Anterior cingulate cortex (tissue), 58 donors: Measurements from ENCODE around the gene IGFL4.

Experiments used
- DNase-seq, 58 donors: peaks; one replicate each; lab custom pipeline; 2025; lab: John Stamatoyannopoulos, UW

The IGFL4 gene

DNA sequence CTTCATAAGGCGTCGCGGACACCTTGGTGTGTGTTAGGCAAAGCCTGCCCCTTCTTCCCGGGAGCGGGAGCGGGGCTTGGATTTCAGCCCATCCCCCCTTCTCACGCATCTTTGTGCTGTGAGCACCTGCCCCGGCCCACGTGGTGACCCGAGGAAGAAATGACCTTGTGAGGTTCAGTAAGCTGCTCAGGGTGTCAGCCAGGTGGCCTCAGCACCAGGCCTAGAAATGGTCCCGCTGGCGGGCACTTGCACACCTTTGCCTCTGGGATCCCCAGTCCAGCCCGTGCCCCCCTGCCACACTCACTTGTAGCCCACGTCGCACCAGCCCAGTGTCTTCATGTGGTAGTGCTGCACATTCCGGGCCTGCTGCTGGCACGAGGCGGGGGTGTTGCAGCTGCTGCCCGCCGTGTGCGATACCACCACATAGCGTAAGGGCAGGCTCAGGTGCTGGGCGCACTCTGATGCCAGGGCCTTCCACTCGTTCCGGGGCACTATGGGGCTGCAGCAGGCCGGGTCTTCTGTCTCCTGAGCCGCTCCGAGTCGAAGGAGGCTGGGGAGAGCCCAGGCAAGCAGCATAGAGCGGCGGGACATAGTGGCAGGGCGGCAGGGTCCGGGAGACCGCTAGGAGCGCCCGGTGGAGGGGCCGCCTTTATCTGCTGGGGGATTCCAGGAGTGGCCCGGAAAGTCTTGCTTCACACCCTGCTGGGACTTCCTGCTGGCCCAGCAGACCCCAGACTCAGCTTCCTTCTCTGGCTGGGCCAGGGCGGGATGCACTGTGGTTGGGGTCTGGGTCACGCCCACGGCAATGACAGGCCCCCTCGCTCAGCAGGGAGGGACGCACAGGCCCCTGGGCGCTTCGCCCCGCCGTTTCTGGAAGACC lies 18.1 kb downstream of the IGFL4 start, which contains the start of gene PGLYRP1:
PGLYRP1 (minus strand) TSS at position 623 of the 880 bp plus-strand sequence; CDS start at position 591, 32 bp downstream.
- DNase-seq: no peak

DNA sequence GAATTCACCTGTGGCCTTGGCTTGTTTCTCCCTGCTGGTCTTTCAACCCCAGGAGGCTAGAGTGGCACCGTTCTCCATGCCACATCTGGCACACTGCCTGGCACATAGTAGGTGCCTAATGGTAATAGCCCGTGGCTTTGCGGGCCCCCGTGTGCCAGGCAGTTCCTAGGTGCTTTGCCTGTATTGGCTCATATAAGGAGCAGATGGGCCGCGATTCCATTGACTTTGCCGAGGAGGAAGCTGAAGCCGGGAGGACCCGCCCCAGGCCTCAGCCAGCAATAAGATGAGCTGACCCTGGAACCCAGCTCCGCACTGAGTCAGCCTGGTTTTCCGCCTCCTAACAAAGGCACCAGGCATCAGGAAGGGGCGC lies 18.8 kb downstream of the IGFL4 start:
- no peak for DNase-seq

GRCh38 chr19:46021531-46022041 lies 19.2 kb downstream of the IGFL4 start:
- DNase-seq: peak in 2 of 58 donors; percentile 4 to 16

DNA sequence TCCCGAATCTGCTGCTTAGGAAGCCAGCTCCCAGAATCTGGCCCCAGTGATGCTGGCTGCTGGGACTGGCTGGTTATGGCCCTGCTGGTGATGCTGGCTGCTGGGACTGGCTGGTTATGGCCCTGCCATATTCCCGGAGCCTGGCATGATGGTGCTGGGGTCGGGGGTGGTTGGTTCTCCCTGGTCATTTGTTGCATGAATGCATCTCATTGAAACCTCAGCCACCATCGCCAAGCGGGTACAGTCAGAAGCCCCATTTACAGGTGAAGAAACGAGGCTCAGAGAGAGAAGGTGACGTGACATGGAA lies 20.0 kb downstream of the IGFL4 start:
- DNase-seq: peak in 2 of 58 donors; percentile 10 to 11

DNA sequence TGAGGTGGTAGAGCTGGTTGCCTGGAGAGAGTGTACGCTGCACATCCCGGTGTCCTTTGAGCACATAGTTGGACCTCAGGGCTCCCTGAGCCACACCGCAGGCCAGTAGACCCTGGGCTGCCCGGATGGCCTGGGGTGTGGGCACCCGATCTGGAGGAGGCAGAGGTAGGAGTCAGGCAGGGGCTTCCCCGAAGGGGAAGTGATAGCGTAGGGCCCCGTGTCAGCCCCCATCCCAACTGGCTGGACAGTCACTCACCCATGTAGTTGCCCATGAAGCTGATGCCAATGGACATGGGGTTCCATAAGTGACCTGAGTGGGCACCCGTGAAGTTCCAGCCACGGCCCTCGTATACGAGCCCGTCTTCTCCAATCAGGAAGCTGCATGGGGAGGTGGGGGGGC lies 21.5 kb downstream of the IGFL4 start:
- DNase-seq: no peak

DNA sequence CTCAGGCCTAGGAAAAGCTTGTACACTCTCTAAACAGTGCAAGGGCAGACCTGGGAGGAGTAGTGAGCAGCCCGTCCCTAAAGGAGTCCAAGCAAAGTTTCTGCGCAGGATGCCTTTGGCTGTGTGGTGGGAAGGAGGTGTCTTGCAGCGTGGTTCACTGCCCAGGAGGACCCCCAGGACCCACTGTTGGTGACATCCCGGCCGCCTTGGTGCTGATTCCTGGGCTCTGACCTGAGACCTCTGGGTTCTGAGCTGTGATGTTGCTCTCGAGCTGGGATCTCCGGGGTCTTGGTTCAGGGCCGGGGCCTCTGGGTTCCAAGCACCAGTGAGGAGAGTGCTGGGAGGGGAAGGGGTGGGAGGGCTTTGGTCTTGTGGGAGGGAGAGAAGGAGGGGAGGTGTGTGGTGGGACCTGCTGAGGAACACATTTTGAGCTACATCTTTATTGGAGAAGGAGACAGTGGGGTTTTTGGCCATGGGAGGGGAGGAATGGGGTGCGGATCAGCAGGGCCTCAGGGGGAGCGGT lies 22.0 kb downstream of the IGFL4 start:
- no peak for DNase-seq

GRCh38 chr19:46017874-46018675 lies 22.7 kb downstream of the IGFL4 start:
- DNase-seq: no peak

DNA sequence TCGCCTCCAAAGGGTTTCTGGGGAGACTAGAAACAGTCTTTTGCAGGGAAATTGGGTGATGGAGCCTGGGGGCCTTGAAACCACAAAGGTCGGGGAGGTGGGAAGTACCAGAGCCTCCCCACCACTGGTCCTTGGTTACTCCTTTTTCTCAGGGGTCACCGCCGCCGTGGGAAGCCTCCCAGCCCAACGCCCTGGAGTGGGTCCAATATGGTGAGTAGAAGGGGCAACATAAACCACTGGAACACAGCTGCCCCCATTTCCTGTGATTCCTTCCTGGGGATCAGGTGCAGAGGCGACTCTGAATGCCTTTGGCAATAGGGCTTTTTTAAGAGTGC lies 23.7 kb downstream of the IGFL4 start:
- no peak for DNase-seq

- DNase-seq: peak in 55 of 58 donors; percentile 14 to 82 (median 63)
Measured at GRCh38 chr19:46016426-46017094, 24.2 kb downstream of the IGFL4 start.

DNA sequence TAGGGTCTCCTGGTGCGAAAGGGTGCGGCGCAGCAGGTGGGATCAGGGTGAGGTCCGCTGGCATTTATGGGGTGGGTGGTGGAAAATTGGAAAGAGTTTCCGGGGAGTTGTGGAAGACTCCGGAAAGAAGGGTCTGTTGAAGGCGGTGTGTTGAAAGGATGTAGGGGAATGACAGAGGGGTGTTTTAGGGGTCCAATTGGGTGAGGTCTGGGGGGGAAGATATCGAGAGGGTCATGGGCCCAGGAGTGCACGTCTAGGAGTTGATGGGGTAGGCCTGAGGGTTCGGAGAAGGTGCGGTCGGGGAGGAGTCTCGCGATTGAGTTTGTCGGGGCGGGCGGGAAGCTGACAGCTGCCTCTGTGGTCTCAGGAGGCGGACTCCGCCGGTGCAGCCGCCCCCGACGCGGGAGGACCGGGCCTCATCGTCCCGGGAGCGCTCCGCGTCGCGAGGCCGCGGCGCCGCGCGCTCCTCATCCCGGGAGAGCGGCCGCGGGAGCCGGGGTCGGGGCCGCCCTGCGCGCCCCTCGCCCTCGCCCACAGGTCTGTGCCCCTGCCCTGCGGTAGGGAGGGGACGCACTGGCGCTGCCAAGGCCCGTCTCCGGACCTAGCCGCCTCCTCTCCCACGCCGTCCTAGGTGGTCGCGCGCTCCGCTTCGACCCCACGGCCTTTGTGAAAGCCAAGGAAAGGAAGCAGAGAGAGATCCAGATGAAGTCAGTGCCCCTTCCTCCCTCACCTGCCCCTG lies 24.9 kb downstream of the IGFL4 start:
- no peak for DNase-seq

DNA sequence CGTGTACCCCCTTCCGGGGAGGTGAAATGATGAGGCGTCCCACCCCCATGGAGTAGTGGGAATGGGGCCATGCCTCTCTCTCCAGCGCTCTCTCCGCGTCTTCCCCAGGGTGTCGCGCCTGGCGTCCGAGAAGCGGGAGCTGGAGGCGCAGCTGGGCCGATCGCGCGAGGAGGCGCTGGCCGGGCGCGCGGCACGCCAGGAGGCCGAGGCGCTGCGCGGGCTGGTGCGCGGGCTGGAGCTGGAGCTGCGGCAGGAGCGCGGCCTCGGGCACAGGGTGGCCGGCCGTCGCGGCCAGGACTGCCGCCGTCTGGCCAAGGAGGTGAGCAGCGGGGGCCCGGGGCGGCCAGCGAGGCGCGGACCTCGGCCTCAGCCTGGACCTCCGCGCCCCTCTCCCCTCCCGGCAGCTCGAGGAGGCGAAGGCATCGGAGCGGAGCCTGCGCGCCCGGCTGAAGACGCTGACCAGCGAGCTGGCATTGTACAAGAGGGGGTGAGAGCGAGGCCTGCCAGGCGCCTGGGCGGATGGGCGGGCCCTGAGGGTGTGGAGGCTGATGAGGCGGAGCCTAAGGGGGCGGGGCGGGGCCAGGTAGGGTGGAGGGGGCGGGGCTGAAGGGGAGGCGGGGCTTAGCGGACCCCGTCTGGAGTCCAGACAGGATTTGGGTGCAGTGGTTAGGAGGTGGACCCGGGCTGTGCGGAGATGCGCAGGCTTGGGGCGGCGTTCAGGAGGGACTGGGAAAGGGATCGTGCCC lies 25.7 kb downstream of the IGFL4 start:
- peak in 12 of 58 donors; percentile 5 to 40 (median 18) for DNase-seq

DNA sequence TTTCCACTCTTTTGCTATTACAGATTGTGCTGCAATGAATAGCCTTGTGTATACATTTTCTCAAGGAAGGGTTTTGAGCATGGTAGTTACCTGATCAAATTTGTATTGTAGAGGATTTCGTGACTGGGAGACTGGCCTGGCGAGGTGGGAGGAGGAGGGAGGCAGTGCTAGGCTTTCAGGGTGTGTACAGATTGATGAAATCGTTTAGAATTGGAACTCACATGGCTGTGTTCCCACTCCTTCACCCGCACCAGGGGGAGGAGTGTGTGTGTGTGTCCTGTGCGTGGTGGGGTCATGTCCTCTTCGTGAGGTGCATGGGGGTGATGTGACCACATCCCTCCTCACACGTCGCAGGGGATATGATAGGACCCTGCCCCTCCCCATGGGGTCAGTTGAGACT lies 26.3 kb downstream of the IGFL4 start:
- DNase-seq: no peak

DNA sequence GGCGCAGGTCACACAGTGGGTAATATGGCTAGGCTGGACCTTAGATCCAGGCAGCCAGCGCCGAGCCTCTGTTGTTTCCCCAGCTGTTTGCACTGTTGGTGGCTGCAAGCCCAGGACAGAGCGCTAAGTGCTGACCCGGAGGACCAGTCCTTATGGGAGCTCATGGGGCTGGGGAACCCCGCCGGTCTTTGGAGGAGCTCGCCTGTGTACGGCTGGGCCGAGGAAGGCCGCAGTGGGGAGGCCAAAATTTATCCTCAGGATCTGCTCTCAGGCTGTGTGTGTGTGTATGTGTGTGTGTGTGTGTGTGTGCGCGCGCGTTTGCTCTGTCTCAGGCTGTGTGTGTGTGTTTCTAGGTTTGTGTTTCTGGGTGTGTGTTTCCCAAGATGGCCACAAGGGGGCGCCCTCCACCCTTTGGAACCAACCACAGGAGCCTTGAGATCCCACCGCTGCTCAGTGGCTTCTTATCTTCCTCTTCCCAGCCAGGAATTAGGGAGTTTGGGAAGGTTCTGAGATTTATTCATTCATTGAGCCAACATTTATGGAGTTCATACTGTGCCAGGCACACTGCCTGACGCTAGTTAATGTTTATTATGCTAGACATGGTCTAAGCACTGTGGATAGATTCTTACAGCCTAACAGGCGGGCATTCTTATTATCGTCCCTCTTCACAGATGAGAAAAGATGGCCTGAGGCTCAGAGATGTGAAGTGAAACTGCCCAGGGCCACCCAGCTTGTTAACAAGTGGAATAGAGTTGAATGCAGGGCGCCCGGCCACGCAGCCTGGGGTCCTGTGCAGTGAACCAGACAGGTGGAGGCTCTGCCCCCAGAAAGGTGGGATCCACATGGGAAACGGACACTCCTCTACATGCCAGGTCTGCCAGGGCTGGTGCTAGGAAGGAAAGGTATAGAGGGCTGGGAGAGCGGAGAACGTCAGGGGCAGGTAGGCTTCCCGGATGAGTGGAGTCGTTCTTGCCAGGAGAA lies 31.0 kb downstream of the IGFL4 start:
- peak in 56 of 58 donors; percentile 7 to 88 (median 60) for DNase-seq

DNA sequence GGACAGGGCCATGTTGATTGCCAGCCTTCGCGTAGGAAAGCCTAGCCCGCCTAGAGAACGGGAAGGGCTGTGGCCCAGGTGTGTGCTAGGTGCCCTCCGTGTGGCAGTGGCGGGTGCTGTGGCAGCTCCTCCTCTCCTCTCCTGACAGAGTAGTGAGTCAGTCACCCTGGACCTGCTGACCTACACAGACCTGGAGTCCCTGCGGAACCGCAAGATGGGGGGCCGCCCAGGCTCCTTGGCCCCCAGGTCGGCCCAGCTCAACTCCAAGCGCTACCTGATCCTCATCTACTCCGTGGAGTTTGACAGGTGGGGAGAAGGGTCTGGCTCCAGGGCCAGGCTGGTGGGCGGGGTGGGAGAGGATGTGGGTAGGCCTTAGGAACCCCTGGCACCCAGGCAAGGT lies 34.4 kb downstream of the IGFL4 start:
- DNase-seq: no peak

DNA sequence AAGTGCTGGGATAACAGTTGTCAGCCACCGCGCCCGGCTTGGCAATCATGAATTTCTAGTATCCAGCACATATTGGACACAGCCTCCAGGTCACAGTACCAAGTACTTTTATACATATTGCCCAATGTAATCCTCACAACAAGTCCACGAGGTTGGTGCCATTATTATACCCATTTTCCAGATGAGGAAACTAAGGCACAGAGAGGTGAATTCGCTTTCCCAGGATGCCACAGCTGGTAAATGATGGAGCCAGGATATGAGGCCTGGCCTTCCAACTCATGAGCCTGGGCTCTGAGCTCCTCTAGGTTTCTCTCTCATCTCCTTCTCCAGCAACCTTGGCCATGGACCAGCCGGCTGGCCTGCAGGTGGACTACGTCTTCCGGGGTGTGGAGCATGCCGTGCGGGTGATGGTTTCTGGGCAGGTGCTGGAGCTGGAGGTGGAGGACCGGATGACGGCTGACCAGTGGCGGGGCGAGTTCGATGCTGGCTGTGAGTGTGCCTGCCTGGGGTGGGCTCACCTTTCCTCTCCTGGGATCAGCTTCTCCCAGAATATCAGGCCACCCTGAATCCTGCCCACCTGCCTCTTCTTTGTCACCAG lies 38.0 kb downstream of the IGFL4 start:
- DNase-seq: no peak

- DNase-seq: peak in 54 of 58 donors; percentile 8 to 83 (median 56)
Measured at GRCh38 chr19:46000491-46001246, 40.1 kb downstream of the IGFL4 start.

GRCh38 chr19:45999653-46000121 lies 41.1 kb downstream of the IGFL4 start:
- DNase-seq: peak in 46 of 58 donors; percentile 9 to 74 (median 41)
